ENCODE measurements around the gene AAR2.

DNA sequence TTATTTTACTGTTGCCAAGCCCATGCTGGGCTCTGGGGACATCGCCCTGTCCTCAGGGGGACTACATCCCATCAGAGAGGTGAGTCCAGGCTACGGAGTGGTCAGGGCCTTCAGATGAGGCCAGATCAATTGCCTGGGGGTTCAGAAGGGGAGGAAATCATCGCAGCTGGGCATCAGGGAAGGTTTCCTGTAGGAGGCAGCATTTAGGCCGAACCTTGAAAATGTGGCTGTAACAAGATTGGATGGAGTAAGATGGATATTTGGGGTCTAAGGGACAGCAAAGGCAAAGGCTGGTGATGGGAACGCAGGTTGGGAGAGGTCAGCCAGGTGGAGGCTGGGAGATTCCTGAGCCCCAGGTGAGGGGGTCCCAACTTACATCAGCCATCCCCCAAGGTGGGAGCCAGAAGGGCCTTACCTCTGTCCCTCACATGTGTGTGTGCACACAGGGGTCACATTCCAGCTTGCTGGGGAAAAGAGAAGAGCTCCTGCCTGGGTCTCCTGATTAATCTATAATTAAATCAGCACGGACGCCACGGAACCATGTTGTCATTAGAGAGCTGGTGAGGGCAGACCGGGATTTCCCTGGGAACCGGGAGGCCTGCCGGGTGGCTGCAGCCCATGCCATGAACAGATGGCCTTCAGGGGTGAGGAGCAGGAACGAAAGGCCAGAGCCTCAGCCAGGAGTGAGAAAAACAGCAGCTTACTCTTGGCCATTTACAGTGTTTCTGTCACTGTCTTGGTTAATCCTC is 39.3 kb downstream of the AAR2 start:
- TF ChIP-seq, protein P1, sequence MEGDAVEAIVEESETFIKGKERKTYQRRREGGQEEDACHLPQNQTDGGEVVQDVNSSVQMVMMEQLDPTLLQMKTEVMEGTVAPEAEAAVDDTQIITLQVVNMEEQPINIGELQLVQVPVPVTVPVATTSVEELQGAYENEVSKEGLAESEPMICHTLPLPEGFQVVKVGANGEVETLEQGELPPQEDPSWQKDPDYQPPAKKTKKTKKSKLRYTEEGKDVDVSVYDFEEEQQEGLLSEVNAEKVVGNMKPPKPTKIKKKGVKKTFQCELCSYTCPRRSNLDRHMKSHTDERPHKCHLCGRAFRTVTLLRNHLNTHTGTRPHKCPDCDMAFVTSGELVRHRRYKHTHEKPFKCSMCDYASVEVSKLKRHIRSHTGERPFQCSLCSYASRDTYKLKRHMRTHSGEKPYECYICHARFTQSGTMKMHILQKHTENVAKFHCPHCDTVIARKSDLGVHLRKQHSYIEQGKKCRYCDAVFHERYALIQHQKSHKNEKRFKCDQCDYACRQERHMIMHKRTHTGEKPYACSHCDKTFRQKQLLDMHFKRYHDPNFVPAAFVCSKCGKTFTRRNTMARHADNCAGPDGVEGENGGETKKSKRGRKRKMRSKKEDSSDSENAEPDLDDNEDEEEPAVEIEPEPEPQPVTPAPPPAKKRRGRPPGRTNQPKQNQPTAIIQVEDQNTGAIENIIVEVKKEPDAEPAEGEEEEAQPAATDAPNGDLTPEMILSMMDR (IDR thresholded peaks at IDR 0.05), result no peak
- TF ChIP-seq ZFX (IDR thresholded peaks at IDR 0.05; ENCODE audit: borderline replicate concordance), result no peak
